Gastrocnemius medialis (tissue), 4 donors: ENCODE results near the gene UNC45A. TPM values are rescaled to one million over a fixed set of nuclear protein-coding genes. Genes with fewer than 3 reads are reported as not detected.

Experiments
- ATAC-seq, 2 donors: fragments of 150-250 bp; one replicate each; pipeline ENCODE4 v1.9.1; 2016
- DNase-seq, 2 donors: peaks; one replicate each; pipeline ENCODE4 v3.0.0-alpha.2; 2019
- H3K27ac ChIP-seq, 4 donors: fragments of 200-600 bp; sonication (generic); 1 replicate in 1 of 4; 2 replicates in 3 of 4; pipeline ENCODE4 v1.5.1; 2016 to 2018; ENCODE audit warnings: mild to moderate bottlenecking in 2 of 4, moderate library complexity in 1 of 4
- H3K27me3 ChIP-seq, 3 donors: fragments of 200-600 bp; sonication (generic) in 2 of 3; 1 replicate in 1 of 3; 2 replicates in 2 of 3; pipeline versions ENCODE4 v1.5.1 to v1.6.0; 2016 to 2019; ENCODE audit warnings: mild to moderate bottlenecking in 1 of 3, moderate library complexity in 1 of 3
- H3K36me3 ChIP-seq, 2 donors: fragments of 200-600 bp; sonication (generic) in 1 of 2; one replicate each; pipeline ENCODE4 v1.5.1; 2017 to 2018
- H3K4me1 ChIP-seq, 2 donors: fragments of 200-600 bp; sonication (generic) in 1 of 2; one replicate each; pipeline ENCODE4 v1.5.1; 2016 to 2017; ENCODE audit warnings: mild to moderate bottlenecking in 2 of 2
- H3K4me3 ChIP-seq, 4 donors: fragments of 200-600 bp; sonication (generic) in 3 of 4; 1 replicate in 1 of 4; 2 replicates in 3 of 4; pipeline ENCODE4 v1.5.1; 2016 to 2019; ENCODE audit warnings: mild to moderate bottlenecking in 2 of 4
- H3K9me3 ChIP-seq, 3 donors: fragments of 200-600 bp; sonication (generic) in 2 of 3; 1 replicate in 1 of 3; 2 replicates in 2 of 3; pipeline ENCODE4 v1.5.1; 2016 to 2019
- POLR2A ChIP-seq, 2 donors: fragments of 450-650 bp; IDR thresholded peaks; one replicate each; pipeline ENCODE4 v1.6.1; 2017; ENCODE audit warnings: antibody characterized with exemption in 2 of 2, mild to moderate bottlenecking in 2 of 2, moderate library complexity in 2 of 2
- in situ Hi-C, 4 donors: fragments of 200-750 bp; cut with MboI; loops; one replicate each; pipeline versions ENCODE4 v1.15.0 to v1.8.0; 2017; ENCODE audit warnings: low sequenced_read_pairs in 4 of 4
- intact Hi-C: fragments of 100-400 bp; cut with DNase I; formaldehyde crosslinking; loops from one replicate; pipeline ENCODE4 v1.15.1; 2023; ENCODE audit warnings: low total_unique reads
- total RNA-seq, 4 donors: library from RNA; depleted of rRNA; stranded (reverse); fragments of >200 nt; gene quantifications; one replicate each; pipeline versions ENCODE4 v1.1.0 to v1.2.3, GENCODE V29; 2016
- TF ChIP-seq, protein P1 (sequence below), 5 experiments: fragments of 450-650 bp in 3 of 5; fragments of 200-600 bp in 2 of 5; sonication (generic) in 2 of 5; IDR thresholded peaks in 4 of 5; conservative IDR thresholded peaks in 1 of 5; 1 replicate in 4 of 5; 2 replicates in 1 of 5; pipeline ENCODE4 v1.5.1; 2016 to 2019; ENCODE audit warnings: antibody characterized with exemption in 5 of 5, mild to moderate bottlenecking in 3 of 5, moderate library complexity in 3 of 5

Gene UNC45A
- total RNA-seq, 4 donors from 2014 or later = 6.8 to 9.6 (median 7.6) TPM

DNA sequence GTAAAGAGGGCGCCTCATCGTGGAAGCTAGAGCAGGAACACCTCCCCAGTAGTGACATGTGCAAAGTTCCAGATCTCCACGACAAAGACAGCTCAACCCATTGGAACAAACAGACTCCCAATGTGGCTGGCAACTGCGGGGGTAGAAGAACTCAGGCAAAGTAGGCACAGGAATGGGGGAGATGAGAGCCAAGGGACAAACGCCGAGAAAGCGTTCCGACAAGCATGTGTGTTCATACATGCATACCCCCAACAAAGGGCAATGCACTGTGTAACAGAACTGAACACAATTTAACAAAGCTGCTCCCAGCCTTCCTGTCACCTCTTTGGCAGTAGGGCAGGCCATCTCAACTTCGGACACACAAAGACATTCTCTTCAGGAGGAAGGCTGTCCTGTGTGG, 31.2 kb downstream of the UNC45A start:
- intact Hi-C loops (no loop called here), in situ Hi-C loops (loop anchor here in 3 of 4 donors (5.0 to 25.0 kb wide), 2 partner anchors 51 to 296 kb away; no protein-coding TSS in a partner anchor)
- H3K36me3 ChIP-seq = peaks cover 0 to 17% of the 10 kb centered on the region in 2 donors

DNA sequence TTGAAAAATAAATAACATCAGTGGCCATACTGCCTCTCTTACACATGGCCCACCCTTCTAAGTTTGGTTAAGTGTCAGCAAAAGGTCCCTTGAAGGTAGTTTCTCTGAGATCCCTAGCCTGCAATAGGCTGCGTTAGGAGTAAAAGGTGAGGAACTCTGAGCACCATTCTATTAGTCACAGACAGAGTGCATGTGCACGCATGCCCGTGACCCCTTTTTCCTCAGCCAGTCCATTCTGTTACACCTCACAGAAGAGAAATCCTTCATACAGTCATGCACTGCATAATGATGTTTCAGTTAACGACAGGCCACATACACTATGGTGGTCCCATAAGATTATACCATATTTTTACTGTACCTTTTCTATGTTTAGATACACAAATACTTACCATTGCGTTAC, 32.1 kb downstream of the UNC45A start:
- no peak for DNase-seq
- TF ChIP-seq POLR2A (IDR thresholded peaks at IDR 0.05) = no peak
- TF ChIP-seq, protein P1, sequence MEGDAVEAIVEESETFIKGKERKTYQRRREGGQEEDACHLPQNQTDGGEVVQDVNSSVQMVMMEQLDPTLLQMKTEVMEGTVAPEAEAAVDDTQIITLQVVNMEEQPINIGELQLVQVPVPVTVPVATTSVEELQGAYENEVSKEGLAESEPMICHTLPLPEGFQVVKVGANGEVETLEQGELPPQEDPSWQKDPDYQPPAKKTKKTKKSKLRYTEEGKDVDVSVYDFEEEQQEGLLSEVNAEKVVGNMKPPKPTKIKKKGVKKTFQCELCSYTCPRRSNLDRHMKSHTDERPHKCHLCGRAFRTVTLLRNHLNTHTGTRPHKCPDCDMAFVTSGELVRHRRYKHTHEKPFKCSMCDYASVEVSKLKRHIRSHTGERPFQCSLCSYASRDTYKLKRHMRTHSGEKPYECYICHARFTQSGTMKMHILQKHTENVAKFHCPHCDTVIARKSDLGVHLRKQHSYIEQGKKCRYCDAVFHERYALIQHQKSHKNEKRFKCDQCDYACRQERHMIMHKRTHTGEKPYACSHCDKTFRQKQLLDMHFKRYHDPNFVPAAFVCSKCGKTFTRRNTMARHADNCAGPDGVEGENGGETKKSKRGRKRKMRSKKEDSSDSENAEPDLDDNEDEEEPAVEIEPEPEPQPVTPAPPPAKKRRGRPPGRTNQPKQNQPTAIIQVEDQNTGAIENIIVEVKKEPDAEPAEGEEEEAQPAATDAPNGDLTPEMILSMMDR (IDR thresholded peaks at IDR 0.05 in 4 of 5, conservative IDR thresholded peaks at IDR 0.05 in 1 of 5) = no peak
- peaks cover 0 to 17% of the 10 kb centered on the region in 2 donors for H3K36me3 ChIP-seq
- no peak overlapping the region for H3K4me3 ChIP-seq
- no peaks in the 10 kb centered on the region for H3K4me1 ChIP-seq
- no peaks in the 10 kb centered on the region for H3K27me3 ChIP-seq
- intact Hi-C loops = no loop called here
- H3K27ac ChIP-seq = no peak overlapping the region
- no peak for ATAC-seq
- H3K9me3 ChIP-seq = no peaks in the 10 kb centered on the region
- in situ Hi-C loops = loop anchor here in 3 of 4 donors (5.0 to 25.0 kb wide), 2 partner anchors 50 to 295 kb away; no protein-coding TSS in a partner anchor

More for the DNA sequence above, 31.2 kb downstream of the UNC45A start:
- DNase-seq (no peak), ATAC-seq (no peak)
- no peak for TF ChIP-seq POLR2A (IDR thresholded peaks at IDR 0.05)
- TF ChIP-seq, protein P1 (IDR thresholded peaks at IDR 0.05 in 4 of 5, conservative IDR thresholded peaks at IDR 0.05 in 1 of 5) = no peak
- H3K4me3 ChIP-seq = no peak overlapping the region
- no peak overlapping the region for H3K27ac ChIP-seq
- no peaks in the 10 kb centered on the region for H3K4me1 ChIP-seq
- no peaks in the 10 kb centered on the region for H3K27me3 ChIP-seq
- H3K9me3 ChIP-seq = no peaks in the 10 kb centered on the region

DNA sequence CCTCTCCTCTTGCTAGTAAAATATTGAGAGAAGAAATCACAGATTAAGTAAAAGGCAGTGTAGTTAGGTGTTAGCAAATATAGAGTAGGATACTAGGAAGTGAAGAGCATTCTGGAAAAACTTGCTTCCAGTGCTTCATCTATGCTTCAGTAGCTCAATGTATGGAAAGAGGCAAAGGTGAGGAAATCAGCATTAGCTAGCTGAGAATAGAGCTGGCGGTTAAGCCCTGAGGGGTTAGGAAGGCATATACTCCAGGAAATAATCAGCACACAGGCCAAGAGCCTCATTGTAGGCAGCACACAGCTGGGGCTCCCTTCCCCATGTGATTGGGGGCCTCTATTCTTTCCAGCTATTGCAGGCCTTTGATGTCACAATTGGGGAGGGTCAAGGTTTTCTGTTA, 33.3 kb downstream of the UNC45A start:
- Histone ChIP-seq H3K4me3 (no peak overlapping the region), H3K36me3 (peaks cover 0 to 7% of the 10 kb centered on the region in 2 donors), H3K27me3 (no peaks in the 10 kb centered on the region), H3K27ac (no peak overlapping the region), H3K4me1 (no peaks in the 10 kb centered on the region), H3K9me3 (no peaks in the 10 kb centered on the region)
- TF ChIP-seq, protein P1 (IDR thresholded peaks at IDR 0.05 in 4 of 5, conservative IDR thresholded peaks at IDR 0.05 in 1 of 5) = no peak
- no peak for TF ChIP-seq POLR2A (IDR thresholded peaks at IDR 0.05)
- in situ Hi-C loops (loop anchor here in 3 of 4 donors (5.0 to 25.0 kb wide), 2 partner anchors 49 to 294 kb away; no protein-coding TSS in a partner anchor), intact Hi-C loops (no loop called here)
- DNase-seq (no peak), ATAC-seq (no peak)

DNA sequence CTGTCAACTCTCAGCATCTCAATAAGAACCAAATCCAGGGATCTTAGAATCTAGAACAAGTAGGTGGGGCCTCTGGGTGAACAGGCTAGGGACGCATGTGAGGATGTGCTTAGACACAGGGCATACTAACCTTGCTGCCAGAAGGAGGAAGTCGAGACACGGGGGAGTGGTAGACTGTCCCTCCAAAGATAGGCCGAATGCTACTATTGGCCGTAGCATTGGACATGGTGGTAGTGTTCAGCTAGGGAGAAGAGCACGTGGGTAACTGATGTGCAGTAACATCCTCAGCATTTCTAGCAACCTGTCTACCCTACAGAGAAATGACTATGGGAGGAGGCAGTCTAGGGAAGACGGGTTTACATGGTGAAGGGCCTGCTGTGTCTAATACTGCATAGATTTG, 35.2 kb downstream of the UNC45A start:
- no peaks in the 10 kb centered on the region for H3K9me3 ChIP-seq
- no peak for ATAC-seq
- H3K36me3 ChIP-seq = no peaks in the 10 kb centered on the region
- TF ChIP-seq, protein P1 (IDR thresholded peaks at IDR 0.05 in 4 of 5, conservative IDR thresholded peaks at IDR 0.05 in 1 of 5) = no peak
- TF ChIP-seq POLR2A (IDR thresholded peaks at IDR 0.05) = no peak
- intact Hi-C loops = no loop called here
- no peak for DNase-seq
- H3K4me3 ChIP-seq = no peak overlapping the region
- H3K27me3 ChIP-seq = no peaks in the 10 kb centered on the region
- H3K27ac ChIP-seq = no peak overlapping the region
- in situ Hi-C loops = loop anchor here in 2 of 4 donors (25.0 kb wide), 1 partner anchor 292 kb away; no protein-coding TSS in a partner anchor
- no peaks in the 10 kb centered on the region for H3K4me1 ChIP-seq

DNA sequence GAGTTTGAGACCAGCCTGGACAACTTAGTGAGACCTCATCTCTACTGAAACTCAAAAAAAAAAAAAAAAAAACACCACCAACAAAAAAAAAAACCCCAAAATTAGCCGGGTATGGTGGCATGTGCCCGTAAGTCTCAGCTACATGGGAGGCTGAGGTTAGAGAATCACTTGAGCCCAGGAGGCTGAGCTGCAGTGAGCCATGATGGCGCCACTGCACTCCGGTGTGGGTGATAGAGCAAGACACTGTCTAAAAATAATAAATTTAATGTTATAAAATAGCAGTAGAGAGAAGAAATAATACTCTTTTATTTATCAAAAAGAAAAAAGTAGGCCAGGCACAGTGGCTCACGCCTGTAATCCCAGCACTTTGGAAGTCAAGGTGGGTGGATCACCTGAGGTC, 37.0 kb downstream of the UNC45A start:
- intact Hi-C loops = no loop called here
- TF ChIP-seq POLR2A (IDR thresholded peaks at IDR 0.05) = no peak
- TF ChIP-seq, protein P1 (IDR thresholded peaks at IDR 0.05 in 4 of 5, conservative IDR thresholded peaks at IDR 0.05 in 1 of 5) = no peak
- DNase-seq = no peak

More for the DNA sequence above, 37.0 kb downstream of the UNC45A start:
- in situ Hi-C loops = loop anchor here in 2 of 4 donors (25.0 kb wide), 1 partner anchor 290 kb away; no protein-coding TSS in a partner anchor
- H3K9me3 ChIP-seq = no peaks in the 10 kb centered on the region
- H3K4me1 ChIP-seq = no peaks in the 10 kb centered on the region
- H3K27me3 ChIP-seq = no peaks in the 10 kb centered on the region
- H3K4me3 ChIP-seq = no peak overlapping the region
- H3K27ac ChIP-seq = no peak overlapping the region
- no peaks in the 10 kb centered on the region for H3K36me3 ChIP-seq
- ATAC-seq = no peak
